Hepatocyte (in vitro differentiated cells): ENCODE data around the gene TCF4.

ENCODE experiments used
- CTCF ChIP-seq: fragments of 200-600 bp; sonication (generic); IDR thresholded peaks from 2 replicates; pipeline ENCODE4 v1.5.1; 2016; ENCODE audit warnings: antibody characterized with exemption, mild to moderate bottlenecking; ENCODE audit not compliant: poor library complexity
- EZH2 ChIP-seq: fragments of 200-600 bp; sonication (generic); IDR thresholded peaks from 2 replicates; pipeline ENCODE4 v1.6.1; 2016; ENCODE audit warnings: antibody characterized with exemption, mild to moderate bottlenecking, borderline replicate concordance

- TF ChIP-seq EZH2, result no peak
- TF ChIP-seq CTCF, result no peak
Measured at GRCh38 chr18:55523001-55523400, 65.0 kb downstream of the TCF4 start.
